ENCODE data around the gene EMX1. TPM values are rescaled to one million over a fixed set of nuclear protein-coding genes. Genes with fewer than 3 reads are reported as not detected.

The EMX1 gene
- total RNA-seq, 1 experiment from 2014 or later: 0.72 TPM

DNA sequence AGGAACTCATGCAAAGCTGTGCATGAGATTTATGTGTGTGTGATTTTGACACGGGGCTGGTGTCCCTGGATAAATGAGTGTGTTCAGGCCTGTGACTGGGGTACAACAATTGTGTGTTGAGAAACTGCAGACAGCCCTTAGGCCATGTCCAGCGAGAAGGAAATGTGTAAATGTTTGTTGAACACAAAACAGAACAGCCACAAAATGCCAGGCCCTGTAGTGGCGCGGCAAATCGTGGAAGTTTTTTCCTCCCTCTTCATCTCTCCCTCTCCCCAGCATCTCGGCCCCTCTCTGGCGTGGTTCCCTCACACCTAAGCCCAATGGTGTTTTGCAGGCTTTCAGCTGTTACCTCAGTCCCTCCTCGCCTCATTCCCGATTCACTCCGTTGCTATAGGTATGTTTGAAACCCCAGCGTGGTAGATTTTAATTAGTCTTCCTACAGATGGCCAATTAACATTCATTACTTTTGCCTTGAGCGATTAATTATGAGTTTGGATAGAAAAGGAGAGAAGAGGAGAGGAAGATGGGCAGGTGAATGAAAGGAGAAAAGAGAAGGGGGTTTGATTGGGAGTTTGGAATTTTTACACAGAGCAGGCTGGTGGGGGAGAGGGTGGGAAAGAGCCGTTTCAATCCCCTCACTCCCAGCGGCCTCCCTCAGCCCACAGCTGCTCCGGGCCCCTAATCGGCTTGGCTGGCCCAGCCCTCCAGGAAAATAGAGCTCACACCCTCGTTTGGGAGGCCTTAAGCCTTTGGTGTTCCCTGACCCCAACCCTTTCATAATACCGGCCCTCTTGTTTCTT is 19.3 kb upstream of the EMX1 start:
- Histone ChIP-seq H3K79me1 (ENCODE audit: insufficient read depth, low read depth, low read length, poor library complexity, severe bottlenecking) (no peaks in the 10 kb centered on the region), H3K27me3 (ENCODE audit: insufficient read depth, low read length) (no peaks in the 10 kb centered on the region; the same call in 1 of the 2 replicates), H3K9me3 (ENCODE audit: control insufficient read depth, low read depth, low read length) (no peaks in the 10 kb centered on the region), H3K14ac (ENCODE audit: insufficient read depth, low read length) (no peak overlapping the region), H3K23ac (ENCODE audit: insufficient read length, low read depth, low read length) (no peak overlapping the region), H2BK120ac (ENCODE audit: low read depth, low read length, poor library complexity, severe bottlenecking) (no peak overlapping the region), H3K23me2 (ENCODE audit: insufficient read length, low read depth, low read length, poor library complexity, severe bottlenecking) (no peaks in the 10 kb centered on the region), H2BK12ac (ENCODE audit: insufficient read length, low read depth, low read length) (no peak overlapping the region), H3K18ac (ENCODE audit: insufficient read length, low read depth, low read length) (no peak overlapping the region), H4K20me1 (ENCODE audit: control insufficient read depth, insufficient read depth, insufficient read length) (no peaks in the 10 kb centered on the region), H2AFZ (ENCODE audit: low read length) (no peak overlapping the region), H3K79me2 (ENCODE audit: insufficient read depth, low read length) (no peaks in the 10 kb centered on the region), H4K5ac (ENCODE audit: insufficient read length, low read depth, low read length) (no peak overlapping the region), H2AK5ac (ENCODE audit: insufficient read length, low read length) (no peak overlapping the region), H3K4ac (ENCODE audit: low read depth, low read length) (no peak overlapping the region), H3K4me2 (ENCODE audit: insufficient read depth, insufficient read length, low read length) (no peak overlapping the region), H3K4me1 (ENCODE audit: insufficient read depth, low read length) (peaks cover 8% of the 10 kb centered on the region; the same call in 1 of the 2 replicates), H3K27ac (ENCODE audit: insufficient read length, low read depth, low read length) (no peak overlapping the region), H4K91ac (ENCODE audit: insufficient read length, low read depth, low read length) (no peak overlapping the region), H3K9ac (ENCODE audit: extremely low read depth, insufficient read length, low read length) (no peak overlapping the region), H2BK5ac (ENCODE audit: insufficient read length, low read length) (no peak overlapping the region), H2BK20ac (ENCODE audit: low read depth, low read length, poor library complexity, severe bottlenecking) (no peak overlapping the region), H4K8ac (replicated peaks; ENCODE audit: insufficient read length, low read depth, low read length) (no peak overlapping the region), H3T11ph (ENCODE audit: low read length) (no peak overlapping the region), H2BK15ac (ENCODE audit: low read depth, low read length) (no peak overlapping the region), H3K56ac (ENCODE audit: insufficient read length, low read depth, low read length) (no peak overlapping the region)
- Mint-ChIP-seq H3K4me1 (peaks cover 23 to 25% of the 10 kb centered on the region in 2 experiments), H3K4me3 (no peak overlapping the region; a peak in 1 of 5 replicates), H3K27me3 (ENCODE audit: low read depth) (peaks cover 97% of the 10 kb centered on the region), H3K27ac (no peak overlapping the region), H3K9me3 (no peaks in the 10 kb centered on the region), H3K36me3 (ENCODE audit: insufficient read depth in 1 of 3, low read depth in 3 of 3) (no peaks in the 10 kb centered on the region)
- no peak for DNase-seq
- TF ChIP-seq CTCF (conservative IDR thresholded peaks at IDR 0.05): no peak
- no CpG with 5 or more reads among the region's 18 CpGs for whole genome bisulfite sequencing (ENCODE audit: extremely low coverage, insufficient read length, low lambda C conversion rate)
